GM21737 (cell line): ENCODE results near the gene EFHC1.
A peak's percentile ranks its signal among the peaks of the same experiment; 100 is the strongest.

Source experiments
- ATAC-seq: cut with Tn5 transposase; IDR thresholded peaks from one replicate; pipeline ENCODE4 v1.9.1; 2021; ENCODE audit warnings: mild to moderate bottlenecking, moderate library complexity; ENCODE audit not compliant: unreplicated experiment

The EFHC1 gene

GRCh38 chr6:52537001-52537753 is 117.0 kb downstream of the EFHC1 start:
- peak; percentile 53 for ATAC-seq

- ATAC-seq: no peak
Measured at GRCh38 chr6:52538252-52538900, 118.2 kb downstream of the EFHC1 start.

- no peak for ATAC-seq
Measured at GRCh38 chr6:52538901-52539354, 118.8 kb downstream of the EFHC1 start.

- no peak for ATAC-seq
Measured at GRCh38 chr6:52539607-52540006, 119.5 kb downstream of the EFHC1 start.

- no peak for ATAC-seq
Measured at GRCh38 chr6:52540286-52540902, 120.3 kb downstream of the EFHC1 start.

GRCh38 chr6:52541135-52541534 is 121.0 kb downstream of the EFHC1 start:
- ATAC-seq: no peak

- no peak for ATAC-seq
Measured at GRCh38 chr6:52543262-52543661, 123.1 kb downstream of the EFHC1 start.

- ATAC-seq: no peak
Measured at GRCh38 chr6:52543729-52544601, 123.8 kb downstream of the EFHC1 start.

GRCh38 chr6:52544602-52545405 is 124.7 kb downstream of the EFHC1 start:
- ATAC-seq: no peak

- ATAC-seq: no peak
Measured at GRCh38 chr6:52545406-52546119, 125.4 kb downstream of the EFHC1 start.

- peak; percentile 44 for ATAC-seq
Measured at GRCh38 chr6:52546192-52546591, 126.0 kb downstream of the EFHC1 start.

GRCh38 chr6:52546678-52547077 is 126.5 kb downstream of the EFHC1 start:
- ATAC-seq: peak; percentile 81

- no peak for ATAC-seq
Measured at GRCh38 chr6:52547647-52548352, 127.7 kb downstream of the EFHC1 start.

- no peak for ATAC-seq
Measured at GRCh38 chr6:52548353-52548713, 128.2 kb downstream of the EFHC1 start.

- ATAC-seq: no peak
Measured at GRCh38 chr6:52548999-52549398, 128.9 kb downstream of the EFHC1 start.

- no peak for ATAC-seq
Measured at GRCh38 chr6:52549428-52549827, 129.3 kb downstream of the EFHC1 start.

GRCh38 chr6:52550014-52550575 is 130.0 kb downstream of the EFHC1 start:
- ATAC-seq: no peak

- ATAC-seq: no peak
Measured at GRCh38 chr6:52550870-52551269, 130.7 kb downstream of the EFHC1 start.
